ENCODE results near the gene MOB2. TPM values are rescaled to one million over a fixed set of nuclear protein-coding genes. Genes with fewer than 3 reads are reported as not detected.

MOB2 gene
- total RNA-seq, 1 experiment from 2014 or later: 22.7 TPM

DNA sequence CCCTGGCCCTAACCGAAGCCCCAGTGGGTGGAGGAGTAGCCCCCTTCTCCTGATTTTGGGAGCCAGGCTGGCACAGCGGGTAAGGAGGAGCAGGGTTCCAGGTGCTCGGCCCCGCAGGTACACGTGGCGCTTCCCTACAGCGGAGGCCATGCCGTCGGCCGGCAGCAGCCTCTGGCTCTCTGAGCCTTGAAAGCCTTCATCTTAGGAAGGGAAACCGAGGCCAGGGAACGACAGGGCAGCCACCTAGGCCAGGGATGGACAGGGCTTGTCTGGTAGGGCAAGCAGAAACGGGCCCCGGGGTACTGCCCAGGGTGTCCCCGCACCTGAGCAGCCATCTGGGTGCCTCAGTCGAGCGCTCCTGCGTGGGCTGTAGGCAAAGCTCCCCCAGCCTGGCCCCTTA lies 28.7 kb downstream of the MOB2 start:
- no peaks in the 10 kb centered on the region for H3K4me1 ChIP-seq (ENCODE audit: insufficient read depth, low read length)
- H3K27me3 Mint-ChIP-seq (ENCODE audit: low read depth): no peaks in the 10 kb centered on the region
- no peaks in the 10 kb centered on the region for H3K9me3 Mint-ChIP-seq
- no peak overlapping the region for H4K5ac ChIP-seq (ENCODE audit: insufficient read length, low read depth, low read length)
- H3K4me3 Mint-ChIP-seq: no peak overlapping the region
- DNase-seq: no peak
- H3K4me2 ChIP-seq (ENCODE audit: insufficient read depth, insufficient read length, low read length): no peak overlapping the region
- no peaks in the 10 kb centered on the region for H3K79me2 ChIP-seq (ENCODE audit: insufficient read depth, low read length)
- H3K27me3 ChIP-seq (ENCODE audit: insufficient read depth, low read length): no peaks in the 10 kb centered on the region
- no peak overlapping the region for H2BK20ac ChIP-seq (ENCODE audit: low read depth, low read length, poor library complexity, severe bottlenecking)
- H4K20me1 ChIP-seq (ENCODE audit: control insufficient read depth, insufficient read depth, insufficient read length): no peaks in the 10 kb centered on the region
- no peak overlapping the region for H3K56ac ChIP-seq (ENCODE audit: insufficient read length, low read depth, low read length)
- H3K23me2 ChIP-seq (ENCODE audit: insufficient read length, low read depth, low read length, poor library complexity, severe bottlenecking): no peaks in the 10 kb centered on the region
- no peaks in the 10 kb centered on the region for H3K9me3 ChIP-seq (ENCODE audit: control insufficient read depth, low read depth, low read length)
- no peak overlapping the region for H3K27ac ChIP-seq (ENCODE audit: insufficient read length, low read depth, low read length)
- H3K18ac ChIP-seq (ENCODE audit: insufficient read length, low read depth, low read length): no peak overlapping the region
- peaks cover 3 to 18% of the 10 kb centered on the region in 2 experiments; a peak in 3 of 4 replicates for H3K4me1 Mint-ChIP-seq
- no peak overlapping the region for H3K27ac Mint-ChIP-seq
- no peak overlapping the region for H3K4ac ChIP-seq (ENCODE audit: low read depth, low read length)
- H4K8ac ChIP-seq (replicated peaks; ENCODE audit: insufficient read length, low read depth, low read length): no peak overlapping the region
- H3T11ph ChIP-seq (ENCODE audit: low read length): no peak overlapping the region
- no peak overlapping the region for H2BK12ac ChIP-seq (ENCODE audit: insufficient read length, low read depth, low read length)
- no peaks in the 10 kb centered on the region for H3K79me1 ChIP-seq (ENCODE audit: insufficient read depth, low read depth, low read length, poor library complexity, severe bottlenecking)
- no peak overlapping the region; the same call in 1 of the 2 replicates for H3K14ac ChIP-seq (ENCODE audit: insufficient read depth, low read length)
- H3K9ac ChIP-seq (ENCODE audit: extremely low read depth, insufficient read length, low read length): no peak overlapping the region
- no peak overlapping the region for H2AFZ ChIP-seq (ENCODE audit: low read length)
- no peak overlapping the region for H3K23ac ChIP-seq (ENCODE audit: insufficient read length, low read depth, low read length)
- peaks cover 4 to 9% (median 5%) of the 10 kb centered on the region in 3 experiments; a peak in 2 of 7 replicates for H3K36me3 Mint-ChIP-seq (ENCODE audit: insufficient read depth in 1 of 3, low read depth in 3 of 3)
- no peak overlapping the region for H4K91ac ChIP-seq (ENCODE audit: insufficient read length, low read depth, low read length)
- no peak overlapping the region for H2BK5ac ChIP-seq (ENCODE audit: insufficient read length, low read length)
- H2BK120ac ChIP-seq (ENCODE audit: low read depth, low read length, poor library complexity, severe bottlenecking): no peak overlapping the region
- TF ChIP-seq, protein P1, sequence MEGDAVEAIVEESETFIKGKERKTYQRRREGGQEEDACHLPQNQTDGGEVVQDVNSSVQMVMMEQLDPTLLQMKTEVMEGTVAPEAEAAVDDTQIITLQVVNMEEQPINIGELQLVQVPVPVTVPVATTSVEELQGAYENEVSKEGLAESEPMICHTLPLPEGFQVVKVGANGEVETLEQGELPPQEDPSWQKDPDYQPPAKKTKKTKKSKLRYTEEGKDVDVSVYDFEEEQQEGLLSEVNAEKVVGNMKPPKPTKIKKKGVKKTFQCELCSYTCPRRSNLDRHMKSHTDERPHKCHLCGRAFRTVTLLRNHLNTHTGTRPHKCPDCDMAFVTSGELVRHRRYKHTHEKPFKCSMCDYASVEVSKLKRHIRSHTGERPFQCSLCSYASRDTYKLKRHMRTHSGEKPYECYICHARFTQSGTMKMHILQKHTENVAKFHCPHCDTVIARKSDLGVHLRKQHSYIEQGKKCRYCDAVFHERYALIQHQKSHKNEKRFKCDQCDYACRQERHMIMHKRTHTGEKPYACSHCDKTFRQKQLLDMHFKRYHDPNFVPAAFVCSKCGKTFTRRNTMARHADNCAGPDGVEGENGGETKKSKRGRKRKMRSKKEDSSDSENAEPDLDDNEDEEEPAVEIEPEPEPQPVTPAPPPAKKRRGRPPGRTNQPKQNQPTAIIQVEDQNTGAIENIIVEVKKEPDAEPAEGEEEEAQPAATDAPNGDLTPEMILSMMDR (conservative IDR thresholded peaks at IDR 0.05): no peak
- no peak overlapping the region for H2BK15ac ChIP-seq (ENCODE audit: low read depth, low read length)
- H2AK5ac ChIP-seq (ENCODE audit: insufficient read length, low read length): no peak overlapping the region
- WGBS (ENCODE audit: extremely low coverage, insufficient read length, low lambda C conversion rate): no CpG with 5 or more reads among the region's 18 CpGs
